ENCODE results near the gene USP34. TPM values are rescaled to one million over a fixed set of nuclear protein-coding genes. Genes with fewer than 3 reads are reported as not detected.
"Not testable (repeated sequence)": the region's sequence is repeated elsewhere in the genome, so short reads cannot be mapped to it uniquely, and the experiment has no call there.

Gene USP34
- total RNA-seq, 1 donor from 2014 or later = 39.8 TPM

DNA sequence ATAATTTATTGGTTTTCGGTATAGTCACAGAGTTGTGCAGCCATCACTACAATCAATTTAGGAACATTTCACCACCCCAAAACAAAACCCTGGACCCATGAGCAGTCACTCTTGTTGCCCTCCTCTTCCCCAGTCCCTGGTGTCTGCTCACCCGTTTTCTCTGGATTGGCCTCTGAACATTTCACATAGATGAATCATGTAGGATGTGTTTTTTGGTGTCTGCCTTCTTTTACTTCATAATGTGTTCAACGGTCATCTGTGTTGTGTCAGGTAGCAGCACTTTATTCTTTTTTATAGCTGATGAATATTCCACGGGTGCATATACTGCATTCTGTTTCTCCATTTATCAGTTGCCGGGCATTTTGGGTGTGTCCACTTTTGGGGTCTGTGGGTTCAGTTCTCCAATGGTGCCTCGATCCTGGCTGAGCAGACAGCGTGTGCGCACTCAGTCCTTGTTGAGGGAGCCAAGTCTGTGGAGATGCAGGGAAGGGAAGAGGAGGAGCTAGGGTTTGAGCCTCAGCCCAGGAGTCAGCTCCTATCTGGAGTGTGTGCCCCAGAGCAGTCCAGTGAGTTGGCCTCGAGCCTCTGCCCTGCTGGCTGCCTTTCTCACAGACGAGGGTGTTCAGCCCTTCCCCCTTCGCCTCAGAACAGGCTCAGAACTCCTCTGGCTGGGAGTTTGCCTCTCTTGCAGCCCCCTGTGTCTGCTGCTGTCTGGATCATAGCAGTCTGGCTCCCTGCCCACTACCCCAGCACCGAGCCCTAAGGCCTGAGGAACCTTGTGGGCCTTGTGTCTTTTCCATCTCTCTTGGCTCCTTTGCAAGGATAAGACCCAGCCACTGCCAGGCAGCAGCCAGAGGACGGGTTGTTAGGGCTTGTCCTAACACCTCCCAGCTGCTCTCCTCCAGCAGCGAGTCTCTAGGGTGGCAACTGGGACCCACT, 290.9 kb downstream of the USP34 start:
- intact Hi-C loops (cut with micrococcal nuclease) = no loop called here
- DNase-seq (peak; percentile 87), ATAC-seq (peak; percentile 67)

DNA sequence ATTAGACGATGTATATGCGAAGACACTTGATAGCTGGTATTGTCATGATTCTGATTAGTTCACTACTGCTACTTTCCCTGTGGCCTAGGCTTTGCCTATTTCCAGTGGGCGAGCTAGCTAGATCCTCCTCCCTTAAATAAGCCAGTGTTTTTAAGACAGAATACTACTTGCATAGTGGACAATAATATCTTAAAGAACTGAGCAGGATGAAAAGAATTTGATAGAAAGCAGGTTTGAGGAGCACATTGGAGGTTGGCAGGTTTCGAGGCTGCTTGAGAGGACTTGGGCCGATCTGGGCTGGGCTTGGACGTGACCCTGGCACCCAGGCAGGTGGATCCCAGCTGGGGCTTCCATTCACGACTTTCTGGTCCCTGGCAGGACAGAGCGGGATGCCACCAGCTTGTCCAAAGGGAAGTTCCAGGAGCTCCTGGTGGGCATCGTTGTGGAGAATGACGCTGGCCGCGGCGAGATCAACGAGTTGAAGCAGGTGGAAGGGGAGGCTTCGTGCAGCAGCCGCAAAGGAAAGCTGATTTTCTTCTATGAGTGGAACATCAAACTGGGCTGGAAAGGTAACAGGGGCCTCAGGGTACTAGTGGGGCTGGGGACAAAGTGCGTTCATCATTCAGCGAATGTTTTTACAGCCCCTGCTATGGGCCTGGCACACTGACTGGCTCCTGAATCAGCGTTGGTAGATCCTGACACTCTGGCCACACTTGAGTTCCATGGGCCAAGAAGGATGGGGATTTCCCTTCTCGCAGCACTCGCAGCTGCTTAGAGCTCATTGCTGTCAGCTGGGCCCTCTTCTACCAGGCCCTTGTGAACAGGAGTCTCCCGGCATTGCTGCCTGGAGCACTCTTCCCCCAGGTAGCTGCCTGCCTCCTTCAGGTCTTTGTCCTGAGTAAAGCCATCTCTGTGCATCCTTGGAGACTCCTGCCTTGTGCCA, 292.0 kb downstream of the USP34 start:
- DNase-seq = no peak
- intact Hi-C loops (cut with micrococcal nuclease) = no loop called here
- no peak for ATAC-seq

DNA sequence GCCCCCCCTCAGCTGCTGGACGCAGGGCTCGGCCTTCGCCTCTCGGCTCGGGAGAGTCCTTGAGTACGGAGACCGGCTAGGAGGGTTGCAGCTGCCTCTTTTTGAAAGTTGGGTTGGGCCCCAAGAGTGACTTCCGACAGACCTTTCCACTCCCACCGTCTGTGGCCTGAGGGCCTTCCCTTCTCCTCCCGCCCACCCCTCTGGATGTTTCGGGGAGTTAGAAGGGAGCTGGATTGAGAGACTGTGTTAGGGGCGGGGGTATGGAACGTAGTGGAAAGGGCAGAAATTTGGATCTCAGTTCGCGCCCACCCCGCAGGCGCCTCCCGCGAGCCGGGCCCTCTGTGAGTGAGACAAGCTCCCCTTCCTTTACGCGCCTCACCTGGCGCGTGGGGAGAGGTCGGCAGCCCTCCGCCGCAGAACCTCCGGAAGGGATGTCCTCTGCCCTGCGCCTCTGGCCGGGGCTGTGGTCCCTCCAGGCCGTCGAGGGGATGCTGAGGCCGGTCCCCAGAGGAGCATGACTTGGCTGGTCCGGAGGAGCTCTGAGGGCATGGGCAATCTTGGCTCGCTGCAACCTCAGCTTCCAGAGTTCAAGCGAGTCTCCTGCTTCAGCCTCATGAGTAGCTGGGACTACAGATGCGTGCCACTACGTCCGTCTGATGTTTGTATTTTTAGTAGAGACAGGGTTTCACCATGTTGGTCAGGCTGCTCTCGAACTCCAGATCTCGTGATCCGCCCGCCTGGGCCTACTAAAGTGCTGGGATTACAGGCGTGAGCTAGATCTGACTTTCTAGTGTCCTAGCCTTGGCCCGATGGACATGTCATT, 292.9 kb downstream of the USP34 start:
- ATAC-seq = peak; percentile 9
- intact Hi-C loops (cut with micrococcal nuclease) = no loop called here
- peak; percentile 51 for DNase-seq

DNA sequence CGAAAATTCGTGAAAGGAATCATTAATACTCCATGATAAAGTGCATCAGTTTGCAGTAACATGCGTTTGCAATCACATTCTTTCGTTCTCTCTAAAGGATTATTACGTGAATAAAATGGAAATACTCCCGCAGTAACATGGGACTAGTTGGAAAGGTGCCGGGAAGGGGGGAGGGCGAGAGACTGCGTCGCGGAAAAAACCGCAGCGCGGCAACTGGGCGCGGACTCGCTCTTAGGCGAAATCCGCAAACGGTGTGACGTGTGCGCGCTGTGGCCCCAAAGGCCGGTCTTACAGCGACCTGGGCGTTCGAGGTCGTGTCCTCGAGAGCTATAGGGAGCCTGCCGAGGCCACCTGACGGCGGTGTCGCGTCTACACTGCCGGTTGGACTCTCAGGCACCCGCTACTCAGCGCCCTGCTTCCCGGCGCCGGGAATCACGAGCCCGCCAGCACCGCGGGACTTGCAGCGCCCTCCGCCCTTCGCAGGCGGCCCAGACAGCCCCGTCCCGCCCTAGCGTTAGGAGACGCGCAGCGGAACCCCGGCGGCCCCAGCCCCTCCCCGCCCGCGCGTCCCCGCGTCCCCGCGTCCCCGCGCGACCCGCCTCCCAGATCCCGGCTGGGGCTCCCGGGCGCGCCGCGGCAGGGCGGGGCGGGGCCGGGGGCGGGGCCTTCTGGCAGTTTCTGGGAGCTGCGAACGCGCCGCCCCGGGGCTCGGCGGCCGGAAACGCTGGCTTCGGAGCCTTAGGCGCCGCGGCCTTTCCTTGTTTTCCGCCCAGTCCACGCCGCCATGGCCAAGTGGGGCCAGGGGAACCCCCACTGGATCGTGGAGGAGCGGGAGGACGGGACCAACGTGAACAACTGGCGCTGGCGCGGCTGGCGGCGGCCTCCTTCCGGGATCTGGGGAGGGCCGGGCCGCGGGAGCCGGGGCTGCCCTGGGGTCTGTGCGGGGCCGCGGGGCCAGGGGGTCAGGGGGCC, 293.8 kb downstream of the USP34 start:
- ATAC-seq (peak; percentile 90), DNase-seq (peak; percentile 98)
- intact Hi-C loops (cut with micrococcal nuclease) = no loop called here

DNA sequence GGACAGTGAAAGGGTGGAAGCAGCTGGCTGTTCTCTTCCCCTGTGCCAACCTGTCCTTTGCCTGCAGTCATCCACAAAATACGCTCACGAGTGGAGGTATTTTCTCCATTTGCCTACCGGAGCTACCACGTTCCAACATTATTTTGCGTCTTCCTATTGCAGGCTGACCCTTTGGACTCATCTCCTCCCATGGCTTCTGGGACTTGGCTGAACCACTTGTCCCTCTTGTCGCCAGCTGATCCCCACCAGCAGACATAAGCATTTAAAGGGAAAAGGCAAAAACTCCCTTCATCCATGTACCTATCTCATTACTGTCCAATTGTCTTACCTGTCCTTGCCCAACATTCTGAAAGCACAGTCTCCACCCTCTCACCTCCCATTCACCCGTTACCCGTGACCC, 295.9 kb downstream of the USP34 start:
- ATAC-seq (no peak), DNase-seq (no peak)
- intact Hi-C loops (cut with micrococcal nuclease) = no loop called here

DNA sequence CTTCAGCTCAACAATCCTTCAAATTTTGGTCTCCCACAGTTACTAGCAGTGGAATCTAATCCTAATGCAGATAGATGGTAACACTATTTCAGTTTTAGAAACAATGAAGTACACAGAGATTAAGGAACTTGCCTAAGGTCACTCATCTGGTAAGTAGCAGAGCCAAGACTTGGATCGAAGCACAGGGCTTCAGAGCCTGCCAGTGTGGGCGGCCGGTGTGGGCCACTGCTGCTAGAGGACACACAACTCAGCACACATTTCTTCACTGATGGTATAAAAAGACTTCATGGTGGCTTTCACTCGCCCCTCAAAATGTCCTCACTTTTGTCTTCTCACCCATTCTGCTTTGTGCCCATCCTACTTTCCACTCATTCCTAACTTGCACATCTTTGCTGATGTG, 297.8 kb downstream of the USP34 start:
- no peak for ATAC-seq
- intact Hi-C loops (cut with micrococcal nuclease) = no loop called here

DNA sequence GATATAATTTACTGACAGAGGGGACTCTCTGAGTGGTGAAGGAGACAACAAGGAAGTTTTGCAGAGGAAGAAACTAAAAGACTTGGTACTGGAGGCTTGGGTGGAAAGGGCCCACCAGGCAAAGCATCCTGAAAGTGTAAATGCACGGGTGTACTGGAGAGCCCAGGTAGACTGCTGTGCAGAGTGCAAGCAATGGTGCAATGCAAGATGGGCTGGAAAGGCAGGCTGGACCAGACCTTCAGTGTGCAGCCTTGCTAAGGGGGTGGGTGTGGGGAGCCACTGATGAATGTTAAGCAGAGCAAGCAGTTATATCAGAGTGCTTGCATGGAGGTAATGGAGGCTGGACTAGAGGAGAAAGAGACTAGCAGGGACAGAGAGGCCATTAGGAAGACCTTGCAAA, 298.2 kb downstream of the USP34 start:
- intact Hi-C loops (cut with micrococcal nuclease) = no loop called here
- no peak for ATAC-seq
- no peak for DNase-seq

More for the DNA sequence above, 297.8 kb downstream of the USP34 start:
- DNase-seq = peak; percentile 41

DNA sequence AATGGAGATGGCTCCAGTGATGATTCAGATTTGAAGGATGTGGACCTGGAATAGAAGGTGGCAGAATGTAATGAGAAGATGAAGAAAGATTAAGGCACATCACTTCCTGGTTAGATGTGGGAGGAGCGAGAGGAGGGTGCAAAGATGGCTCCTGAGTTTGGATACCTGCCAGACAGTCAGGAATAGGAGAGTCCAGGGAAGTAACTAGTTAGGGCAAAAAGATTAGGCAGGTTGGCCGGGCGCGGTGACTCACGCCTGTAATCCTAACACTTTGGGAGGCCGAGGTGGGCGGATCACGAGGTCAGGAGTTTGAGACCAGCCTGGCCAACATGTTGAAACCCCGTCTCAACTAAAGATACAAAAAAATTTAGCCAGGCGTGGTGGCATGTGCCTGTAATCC, 303.3 kb downstream of the USP34 start:
- no peak for DNase-seq
- intact Hi-C loops (cut with micrococcal nuclease) = no loop called here
- ATAC-seq = no peak

DNA sequence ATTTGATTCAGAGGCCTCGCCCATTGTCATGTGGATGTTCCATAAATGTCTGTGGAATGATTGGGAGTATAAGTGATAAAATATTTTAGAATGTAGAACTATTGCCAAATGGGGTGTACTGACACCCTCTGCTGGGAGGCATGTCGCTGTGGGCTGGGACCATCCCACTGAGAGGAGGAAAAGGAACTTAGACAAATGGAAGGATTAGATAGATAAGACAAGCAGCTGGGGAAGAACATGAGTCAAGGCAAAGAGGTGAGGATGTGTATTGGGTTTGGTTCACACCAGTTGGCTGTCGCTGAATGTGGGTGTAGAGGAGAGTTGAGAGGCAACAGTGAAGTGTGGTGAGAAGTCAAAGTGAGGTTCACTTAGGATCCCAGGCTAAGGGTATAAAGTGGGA, 304.9 kb downstream of the USP34 start:
- no peak for DNase-seq
- ATAC-seq = no peak
- intact Hi-C loops (cut with micrococcal nuclease) = no loop called here

DNA sequence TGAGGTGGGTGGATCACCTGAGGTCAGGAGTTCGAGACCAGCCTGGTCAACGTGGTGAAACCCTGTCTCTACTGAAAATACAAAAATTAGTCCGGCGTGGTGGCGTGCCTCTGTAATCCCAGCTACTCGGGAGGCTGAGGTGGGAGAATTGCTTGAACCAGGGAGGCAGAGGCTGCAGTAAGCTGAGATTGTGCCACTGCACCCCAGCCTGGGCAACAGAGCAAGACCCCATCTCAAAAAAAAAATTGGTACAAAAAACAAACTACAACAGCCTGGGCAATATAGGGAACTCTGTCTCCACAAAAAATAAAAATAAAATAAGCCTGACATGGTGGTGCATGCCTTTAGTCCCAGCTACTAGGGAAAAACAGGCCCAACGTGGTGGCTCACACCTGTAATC, 305.8 kb downstream of the USP34 start:
- DNase-seq; intact Hi-C loops (cut with micrococcal nuclease); ATAC-seq: not testable (repeated sequence)

DNA sequence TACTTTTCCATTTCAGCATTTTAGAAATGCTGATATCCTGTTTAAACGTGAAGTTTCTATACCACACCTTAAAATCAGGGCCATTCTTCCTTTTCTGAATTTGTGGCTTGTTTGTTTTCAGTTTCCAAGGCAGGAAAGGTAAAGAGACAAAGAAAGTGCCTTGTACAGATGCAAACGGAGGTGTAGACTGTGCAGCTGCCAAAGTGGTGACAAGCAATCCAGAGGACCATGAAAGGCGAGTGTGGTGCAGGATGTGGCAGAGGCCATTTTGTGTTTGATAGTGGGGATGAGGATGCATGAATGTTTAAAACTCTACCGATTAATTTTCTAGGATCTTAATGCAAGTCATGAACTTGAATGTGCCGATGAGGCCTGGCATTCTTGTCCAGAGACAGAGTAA, 308.2 kb downstream of the USP34 start:
- intact Hi-C loops (cut with micrococcal nuclease) = no loop called here
- ATAC-seq (no peak), DNase-seq (no peak)

DNA sequence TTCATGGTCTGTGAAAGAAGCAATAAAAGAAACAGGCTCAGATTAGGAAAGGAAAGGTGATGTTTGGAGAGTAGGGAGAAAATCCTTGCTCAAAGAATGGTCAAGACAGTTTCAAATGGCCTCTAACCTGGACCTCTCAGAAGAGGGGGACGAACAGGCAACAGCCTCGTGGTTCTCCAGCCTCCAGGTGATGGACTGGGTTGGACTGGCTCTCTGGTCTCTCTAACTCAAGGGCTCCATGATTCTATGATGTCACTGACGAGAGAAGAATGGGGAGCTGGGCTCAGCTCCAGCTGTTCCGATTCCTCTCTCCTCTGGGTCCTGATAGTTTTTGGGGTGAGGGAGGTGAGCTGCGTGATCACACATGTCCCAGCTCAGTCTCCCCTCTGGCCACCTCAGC, 309.0 kb downstream of the USP34 start, which contains the start of gene C2orf74:
C2orf74 (plus strand) TSS at position 301 of the 400 bp plus-strand sequence. CDS start 327 bp downstream, outside the sequence.
- no peak for ATAC-seq
- intact Hi-C loops (cut with micrococcal nuclease) = no loop called here
- DNase-seq = no peak

DNA sequence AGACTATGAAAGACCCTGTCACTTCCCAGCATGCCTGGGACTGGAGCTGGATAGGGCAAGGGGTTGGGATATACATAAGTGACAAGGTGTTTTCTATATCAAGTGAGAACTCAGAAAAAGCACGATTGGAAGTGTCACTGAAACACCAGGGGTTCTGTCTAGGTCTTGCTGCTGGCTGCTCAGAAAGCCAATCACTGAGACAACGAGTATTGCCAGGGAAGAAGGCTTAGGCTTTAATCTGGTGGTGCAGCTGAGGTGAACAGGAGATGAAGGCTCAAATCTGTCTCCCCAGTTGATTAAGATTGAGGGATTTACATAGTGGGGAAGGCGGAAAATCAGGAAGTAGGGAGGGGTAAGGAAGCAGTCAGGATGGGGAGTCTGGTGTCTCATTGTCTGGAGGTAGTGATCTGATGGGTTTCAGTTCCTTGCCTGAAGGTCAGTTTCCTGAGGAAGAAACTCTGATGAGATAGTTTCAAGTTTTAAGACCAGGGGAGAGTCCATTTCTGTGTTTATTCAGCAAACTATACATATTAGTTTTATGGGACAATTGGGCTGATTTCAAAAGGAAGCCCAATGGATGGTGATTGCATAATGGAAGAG, 312.4 kb downstream of the USP34 start:
- intact Hi-C loops (cut with micrococcal nuclease) = no loop called here
- peak; percentile 25 for ATAC-seq
- no peak for DNase-seq

DNA sequence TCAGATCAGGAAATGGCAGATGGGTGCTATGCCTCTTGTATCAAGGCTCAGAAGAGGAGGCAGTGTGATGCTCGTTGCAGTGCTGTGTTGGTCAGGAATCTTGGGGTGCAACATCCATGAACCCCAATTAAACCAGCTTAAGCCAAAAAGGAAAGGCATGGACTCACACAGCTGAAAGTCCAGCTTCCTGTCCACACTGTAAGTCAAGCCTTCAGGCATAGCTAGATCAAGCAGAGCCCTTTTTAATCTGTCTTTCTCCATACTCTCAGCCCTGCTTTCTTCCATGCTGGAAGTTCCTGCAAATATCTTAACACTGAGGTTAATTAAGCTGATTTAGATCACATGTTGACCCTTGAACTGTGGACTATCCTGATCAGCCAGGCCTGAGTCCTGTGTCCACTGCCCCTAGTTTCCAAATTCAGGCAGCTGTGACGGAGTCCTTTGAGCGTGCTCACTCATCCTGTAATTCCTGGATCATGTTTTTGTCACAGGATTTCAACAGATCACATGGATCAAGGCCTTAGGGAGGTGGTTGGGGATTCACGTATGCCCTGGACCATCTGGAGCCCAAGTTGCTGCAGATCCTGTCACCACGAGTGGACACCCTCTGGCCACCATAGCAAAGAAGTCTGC, 313.4 kb downstream of the USP34 start:
- ATAC-seq = no peak
- intact Hi-C loops (cut with micrococcal nuclease) = no loop called here
- no peak for DNase-seq

DNA sequence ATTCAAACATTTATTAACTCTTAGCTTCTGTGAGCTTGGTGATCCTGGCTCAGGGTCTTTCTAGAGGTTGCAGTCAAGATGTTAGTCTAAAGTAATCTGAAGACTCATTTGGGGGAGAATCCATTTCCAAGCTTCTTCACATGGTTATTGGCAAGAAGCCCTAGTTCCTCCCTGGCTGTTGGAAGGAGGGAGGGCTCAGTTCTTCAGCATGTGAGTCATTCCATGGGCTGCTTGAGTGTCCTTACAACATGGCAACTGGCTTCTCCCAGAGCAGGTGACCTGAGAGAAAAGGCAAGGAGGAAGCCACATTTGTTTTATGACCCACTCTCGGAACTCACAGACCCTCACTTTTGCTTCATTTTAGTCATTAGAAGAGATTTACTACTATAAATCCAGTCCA, 319.5 kb downstream of the USP34 start:
- no peak for DNase-seq
- intact Hi-C loops (cut with micrococcal nuclease) = no loop called here
- ATAC-seq = no peak

DNA sequence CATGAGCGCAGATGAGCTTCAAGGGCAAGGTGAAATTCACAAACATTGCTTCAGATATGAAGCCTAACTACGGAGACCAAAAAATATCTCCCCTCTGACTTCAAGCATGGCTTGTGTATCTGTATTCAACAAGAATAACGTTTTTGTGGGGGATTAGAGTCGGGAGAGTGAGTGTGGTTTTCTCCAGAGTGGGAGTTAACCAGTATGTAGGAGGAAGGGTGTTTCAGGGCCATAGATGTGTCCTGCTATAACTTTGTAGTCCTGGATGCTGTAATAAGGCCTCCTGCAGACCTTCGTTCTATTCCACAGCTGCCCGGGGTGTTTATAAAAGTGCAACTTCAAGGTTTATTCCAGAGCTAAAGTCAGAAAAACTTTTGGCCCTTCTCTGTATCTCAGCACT, 321.8 kb downstream of the USP34 start:
- intact Hi-C loops (cut with micrococcal nuclease) = no loop called here
- DNase-seq (no peak), ATAC-seq (no peak)

DNA sequence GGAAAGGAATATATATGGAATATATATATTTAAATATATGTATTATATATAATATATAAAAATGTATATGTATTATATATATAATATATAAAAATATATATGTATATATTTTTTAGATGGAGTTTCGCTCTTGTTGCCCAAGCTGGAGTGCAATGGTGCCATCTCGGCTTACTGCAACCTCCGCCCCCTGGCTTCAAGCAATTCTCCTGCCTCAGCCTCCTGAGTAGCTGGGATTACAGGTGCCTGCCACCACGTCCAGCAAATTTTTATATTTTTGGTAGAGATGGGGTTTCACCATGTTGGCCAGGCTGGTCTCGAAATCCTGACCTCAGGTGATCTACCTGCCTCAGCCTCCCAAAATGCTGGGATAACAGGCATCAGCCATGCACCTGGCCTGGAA, 322.8 kb downstream of the USP34 start:
- intact Hi-C loops (cut with micrococcal nuclease); ATAC-seq; DNase-seq: not testable (repeated sequence)

All from left ventricle myocardium superior (tissue), 1 donor.